ENCODE results near the gene CNTNAP5.

Gene CNTNAP5

DNA sequence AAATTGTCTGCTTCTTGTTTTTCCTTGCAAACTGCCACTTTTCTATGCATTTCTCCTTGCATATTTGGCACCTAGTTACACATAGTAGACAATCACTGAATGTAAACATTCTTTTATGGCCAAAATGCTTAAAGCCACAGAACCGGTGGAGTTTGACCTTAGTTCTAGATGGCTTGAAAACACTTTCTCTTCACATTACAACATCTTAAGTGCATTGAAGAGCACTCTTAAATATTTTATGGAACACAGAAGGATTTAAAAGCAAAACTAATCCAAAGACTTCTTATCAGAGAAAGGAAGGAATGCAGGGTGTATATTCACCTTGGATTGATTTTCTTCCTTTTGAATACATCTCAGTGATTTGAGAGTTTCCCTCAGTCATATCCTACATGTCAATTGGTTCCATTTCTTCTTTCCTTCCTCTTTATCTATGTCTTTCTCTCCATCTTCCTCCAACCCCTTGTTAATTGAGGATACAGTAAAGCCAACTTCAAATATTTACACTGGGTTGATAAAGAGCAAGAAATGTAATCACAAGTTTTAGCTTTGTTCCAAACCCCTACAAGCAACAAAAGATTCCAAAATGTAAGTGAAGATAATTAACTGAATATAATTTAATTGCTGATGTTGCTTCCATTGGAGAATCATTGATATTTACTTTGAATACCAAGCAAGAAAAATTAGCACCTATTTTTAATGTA lies 548.0 kb downstream of the CNTNAP5 start:
- no peak overlapping the region for H3K4me3 ChIP-seq (ENCODE audit: control insufficient read depth, low read depth, low read length)
- no peak for DNase-seq (ENCODE audit: low read depth)
- TF ChIP-seq CTCF (conservative IDR thresholded peaks at IDR 0.05; ENCODE audit: control insufficient read depth, insufficient read depth, low read depth, low read length): no peak

- H3K4me3 ChIP-seq (ENCODE audit: control insufficient read depth, low read depth, low read length): no peak overlapping the region
- no peak for DNase-seq (ENCODE audit: low read depth)
- no peak for TF ChIP-seq CTCF (conservative IDR thresholded peaks at IDR 0.05; ENCODE audit: control insufficient read depth, insufficient read depth, low read depth, low read length)
Observed at GRCh38 chr2:124575497-124575896, 550.4 kb downstream of the CNTNAP5 start.

DNA sequence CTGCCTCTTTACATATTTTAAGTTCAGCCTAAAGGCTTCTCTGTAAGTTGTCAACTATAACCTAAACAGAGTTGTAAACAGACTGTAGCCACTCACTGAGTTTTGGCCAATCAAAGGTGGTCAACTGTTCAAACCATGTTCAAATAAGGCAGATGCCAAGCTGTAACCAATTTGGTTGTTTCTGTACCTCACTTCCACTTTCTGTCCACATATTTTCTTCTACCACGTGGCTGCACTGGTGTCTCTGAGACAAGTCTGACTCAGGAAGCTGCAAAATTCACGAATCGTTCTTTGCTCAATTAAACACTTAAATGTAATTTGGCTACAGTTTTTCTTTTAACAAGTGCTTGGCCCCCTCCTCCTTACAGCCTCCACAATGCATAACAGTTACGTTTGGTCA lies 555.2 kb downstream of the CNTNAP5 start:
- no peak for TF ChIP-seq CTCF (conservative IDR thresholded peaks at IDR 0.05; ENCODE audit: control insufficient read depth, insufficient read depth, low read depth, low read length)
- no peak overlapping the region for H3K4me3 ChIP-seq (ENCODE audit: control insufficient read depth, low read depth, low read length)
- no peak for DNase-seq (ENCODE audit: low read depth)

DNA sequence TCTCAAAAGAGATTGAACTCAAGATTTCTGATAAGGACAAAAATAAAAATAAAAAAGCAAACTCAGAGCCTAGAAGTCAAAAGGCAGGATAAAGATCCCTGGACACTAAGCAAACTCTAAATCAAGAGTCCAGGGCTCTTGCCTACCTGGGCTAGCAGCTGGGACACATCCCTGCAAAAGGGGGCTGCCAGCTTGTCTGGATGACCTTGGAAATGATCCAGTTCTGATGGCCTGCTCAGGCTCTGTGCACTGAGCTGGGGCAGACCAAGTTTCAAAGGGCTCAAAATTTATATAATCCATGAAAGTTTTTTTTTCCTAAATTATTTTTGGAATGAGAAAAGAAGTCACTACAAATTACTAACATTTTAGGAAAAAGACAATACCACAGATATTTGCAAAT lies 557.3 kb downstream of the CNTNAP5 start:
- no peak for TF ChIP-seq CTCF (conservative IDR thresholded peaks at IDR 0.05; ENCODE audit: control insufficient read depth, insufficient read depth, low read depth, low read length)
- H3K4me3 ChIP-seq (ENCODE audit: control insufficient read depth, low read depth, low read length): no peak overlapping the region
- DNase-seq (ENCODE audit: low read depth): no peak

GRCh38 chr2:124584615-124585014 lies 559.5 kb downstream of the CNTNAP5 start:
- TF ChIP-seq CTCF (conservative IDR thresholded peaks at IDR 0.05; ENCODE audit: control insufficient read depth, insufficient read depth, low read depth, low read length): no peak
- no peak overlapping the region for H3K4me3 ChIP-seq (ENCODE audit: control insufficient read depth, low read depth, low read length)
- no peak for DNase-seq (ENCODE audit: low read depth)

DNA sequence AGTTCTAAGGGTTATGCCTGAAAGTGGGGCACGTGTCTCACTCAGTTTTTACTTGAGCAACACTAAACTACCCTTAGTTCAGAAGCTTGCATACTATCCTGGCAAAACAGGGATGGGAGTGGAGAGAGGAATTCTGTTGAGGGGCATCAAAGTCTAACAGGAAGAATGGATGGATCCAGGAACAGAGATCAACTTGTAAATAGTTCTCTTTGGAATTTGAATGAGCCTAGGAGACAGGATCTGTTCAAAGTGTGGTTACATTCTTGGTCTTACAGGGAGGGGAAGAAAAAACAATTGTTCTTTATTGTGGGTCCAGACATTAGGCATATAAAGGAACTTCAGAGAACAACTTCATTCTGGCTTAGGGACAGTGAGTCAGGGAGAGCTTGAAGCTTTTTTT lies 560.2 kb downstream of the CNTNAP5 start:
- no peak overlapping the region for H3K4me3 ChIP-seq (ENCODE audit: control insufficient read depth, low read depth, low read length)
- no peak for DNase-seq (ENCODE audit: low read depth)
- no peak for TF ChIP-seq CTCF (conservative IDR thresholded peaks at IDR 0.05; ENCODE audit: control insufficient read depth, insufficient read depth, low read depth, low read length)

GRCh38 chr2:124586210-124586609 lies 561.1 kb downstream of the CNTNAP5 start:
- no peak for TF ChIP-seq CTCF (conservative IDR thresholded peaks at IDR 0.05; ENCODE audit: control insufficient read depth, insufficient read depth, low read depth, low read length)
- no peak for DNase-seq (ENCODE audit: low read depth)
- H3K4me3 ChIP-seq (ENCODE audit: control insufficient read depth, low read depth, low read length): no peak overlapping the region
